NK-92 (cell line): Measurements from ENCODE around the gene RRM2.

ENCODE experiments used
- DNase-seq: peaks from one replicate; lab custom pipeline; 2025; ENCODE audit not compliant: unreplicated experiment; lab: John Stamatoyannopoulos, UW

RRM2 gene

GRCh38 chr2:10122500-10123280 lies at the start of gene RRM2:
TSS of gene RRM2 (plus strand) at chr2:10122739. CDS start at chr2:10122799, 60 bp downstream.
- DNase-seq: peak; percentile 50

GRCh38 chr2:10073706-10074105 lies 48.8 kb upstream of the RRM2 start:
- DNase-seq: no peak

- no peak for DNase-seq
Observed at GRCh38 chr2:10075101-10075500, 47.4 kb upstream of the RRM2 start.

GRCh38 chr2:10075571-10076209 lies 46.8 kb upstream of the RRM2 start:
- no peak for DNase-seq

GRCh38 chr2:10076511-10076910 lies 46.0 kb upstream of the RRM2 start:
- no peak for DNase-seq

GRCh38 chr2:10076988-10077527 lies 45.5 kb upstream of the RRM2 start:
- no peak for DNase-seq

- DNase-seq: no peak
Observed at GRCh38 chr2:10078001-10078400, 44.5 kb upstream of the RRM2 start.

- DNase-seq: no peak
Observed at GRCh38 chr2:10078704-10079265, 43.8 kb upstream of the RRM2 start.

- DNase-seq: no peak
Observed at GRCh38 chr2:10079266-10079869, 43.2 kb upstream of the RRM2 start.

- DNase-seq: no peak
Observed at GRCh38 chr2:10079870-10080535, 42.5 kb upstream of the RRM2 start, which contains the start of gene CYS1. TSS of gene CYS1 (minus strand) at chr2:10080411. CDS start at chr2:10080223, 188 bp downstream.

- DNase-seq: no peak
Observed at GRCh38 chr2:10080536-10081304, 41.8 kb upstream of the RRM2 start.

GRCh38 chr2:10083046-10083445 lies 39.5 kb upstream of the RRM2 start:
- no peak for DNase-seq

- no peak for DNase-seq
Observed at GRCh38 chr2:10083692-10084211, 38.8 kb upstream of the RRM2 start.

GRCh38 chr2:10084223-10084865 lies 38.2 kb upstream of the RRM2 start:
- DNase-seq: no peak

GRCh38 chr2:10085043-10085667 lies 37.4 kb upstream of the RRM2 start:
- no peak for DNase-seq

- no peak for DNase-seq
Observed at GRCh38 chr2:10085668-10086059, 36.9 kb upstream of the RRM2 start.

- no peak for DNase-seq
Observed at GRCh38 chr2:10086950-10087349, 35.6 kb upstream of the RRM2 start.

- DNase-seq: no peak
Observed at GRCh38 chr2:10087360-10087759, 35.2 kb upstream of the RRM2 start.

GRCh38 chr2:10089565-10090190 lies 32.9 kb upstream of the RRM2 start:
- no peak for DNase-seq
